ENCODE data around the gene PWWP2B.

The PWWP2B gene

GRCh38 chr10:132394936-132395703 lies 1.9 kb upstream of the PWWP2B start:
- no peak for DNase-seq (ENCODE audit: low spot score)

DNA sequence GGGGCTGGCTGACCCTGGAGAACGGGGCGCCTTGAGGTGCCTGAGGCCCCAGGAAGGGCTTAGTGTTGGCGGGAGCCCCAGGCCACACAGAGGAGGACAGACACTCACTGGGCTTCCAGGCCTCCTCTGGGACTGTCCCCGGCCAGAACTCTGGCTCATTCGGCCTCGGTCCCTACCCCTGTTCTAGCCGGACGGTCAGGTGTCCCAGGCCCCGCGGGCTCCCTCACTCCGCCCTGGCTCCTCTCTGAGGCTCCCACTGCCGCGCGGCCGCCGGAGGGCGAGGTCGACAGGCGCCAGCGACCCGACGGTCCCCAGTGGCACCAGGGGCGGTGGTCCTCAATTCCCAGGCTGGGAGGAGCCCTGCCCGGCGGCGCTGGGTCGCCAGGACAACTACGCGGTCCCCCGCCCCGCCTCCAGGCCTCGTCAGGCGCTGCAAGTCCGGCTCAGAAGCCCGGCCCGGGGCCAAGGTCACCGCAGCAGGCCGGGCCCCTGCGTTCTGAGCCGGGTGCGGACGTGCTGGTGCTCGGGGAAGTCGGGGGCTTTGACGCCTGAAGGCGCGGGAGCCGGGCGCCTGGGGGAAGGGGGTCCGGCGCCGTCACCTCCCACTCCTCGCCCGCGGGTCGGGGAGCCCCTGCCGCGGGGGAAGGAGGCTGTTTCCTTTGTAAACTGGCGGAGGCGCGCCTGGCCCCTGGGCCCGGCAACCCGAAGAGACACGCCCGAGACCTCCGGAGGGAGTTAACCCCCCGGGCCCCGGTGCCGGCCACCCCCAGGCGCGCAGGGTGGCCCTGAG lies 1.1 kb upstream of the PWWP2B start:
- no peak for DNase-seq (ENCODE audit: low spot score)

- DNase-seq (ENCODE audit: low spot score) = no peak
Observed at GRCh38 chr10:132396494-132397035, 435 bp upstream of the PWWP2B start.

DNA sequence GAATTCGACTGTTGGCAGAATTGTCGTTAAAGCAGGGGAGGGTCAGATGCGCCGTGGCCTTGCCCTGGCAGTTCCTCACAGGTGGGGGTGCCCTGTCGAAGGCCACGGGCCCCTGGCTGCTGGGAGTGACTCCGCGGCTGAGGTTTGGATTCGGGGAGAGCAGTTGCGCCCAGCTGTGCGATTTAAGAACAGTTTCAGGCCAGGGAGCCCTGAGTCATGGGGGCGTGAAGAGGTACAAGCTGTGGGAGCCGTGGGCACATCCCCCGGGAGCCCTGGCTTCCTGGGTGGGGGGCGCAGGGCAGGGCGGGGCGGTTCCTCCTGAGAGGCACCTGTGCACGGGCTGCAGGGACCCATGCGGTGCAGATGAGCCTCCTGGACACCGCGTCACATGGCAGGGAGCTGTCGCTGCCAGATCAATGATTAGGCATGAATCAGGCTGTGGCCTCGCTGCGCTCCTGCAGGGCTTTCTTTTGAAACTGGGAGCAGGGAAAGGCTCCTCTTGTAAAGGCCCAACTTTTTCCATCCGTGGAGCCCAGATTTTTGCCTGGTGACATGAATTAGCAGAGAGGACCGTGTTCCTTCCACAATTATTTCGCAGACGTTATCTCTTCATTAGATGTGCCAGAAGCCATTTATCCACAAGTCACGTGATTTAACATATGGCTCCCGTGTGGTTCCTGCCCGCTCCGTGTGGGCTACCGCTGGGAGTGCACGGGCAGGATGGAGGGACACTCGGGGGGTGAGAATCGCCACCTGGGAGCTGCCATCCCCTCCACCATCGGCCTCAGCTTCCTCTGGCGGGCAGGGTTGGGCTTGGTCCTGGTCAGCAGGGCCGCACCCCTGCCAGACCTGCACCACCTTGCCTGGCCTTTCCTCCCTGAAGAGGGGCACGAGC lies 918 bp downstream of the PWWP2B start:
- DNase-seq (ENCODE audit: low spot score) = peak; percentile 46

DNA sequence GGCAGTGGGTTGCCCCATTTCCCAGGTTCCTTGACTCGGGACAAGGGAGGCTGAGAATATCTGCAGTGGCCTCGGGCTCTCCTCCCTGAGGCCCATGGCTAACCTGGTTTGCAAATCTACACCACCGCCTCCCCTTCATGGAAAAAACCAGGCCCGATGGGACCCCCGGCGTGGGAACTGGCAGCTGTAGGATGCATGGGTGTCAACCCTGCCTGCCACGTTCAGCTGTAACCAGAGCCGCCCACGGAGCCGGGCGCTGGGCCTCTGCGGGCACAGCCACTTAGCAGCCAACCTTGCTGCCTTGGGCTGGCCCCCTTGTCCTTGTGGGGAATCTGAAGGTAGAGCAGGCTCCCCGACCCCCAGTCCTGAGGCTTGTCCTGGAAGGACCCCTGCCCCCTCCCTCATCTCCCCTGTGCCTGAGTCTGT lies 1.6 kb downstream of the PWWP2B start:
- no peak for DNase-seq (ENCODE audit: low spot score)

DNA sequence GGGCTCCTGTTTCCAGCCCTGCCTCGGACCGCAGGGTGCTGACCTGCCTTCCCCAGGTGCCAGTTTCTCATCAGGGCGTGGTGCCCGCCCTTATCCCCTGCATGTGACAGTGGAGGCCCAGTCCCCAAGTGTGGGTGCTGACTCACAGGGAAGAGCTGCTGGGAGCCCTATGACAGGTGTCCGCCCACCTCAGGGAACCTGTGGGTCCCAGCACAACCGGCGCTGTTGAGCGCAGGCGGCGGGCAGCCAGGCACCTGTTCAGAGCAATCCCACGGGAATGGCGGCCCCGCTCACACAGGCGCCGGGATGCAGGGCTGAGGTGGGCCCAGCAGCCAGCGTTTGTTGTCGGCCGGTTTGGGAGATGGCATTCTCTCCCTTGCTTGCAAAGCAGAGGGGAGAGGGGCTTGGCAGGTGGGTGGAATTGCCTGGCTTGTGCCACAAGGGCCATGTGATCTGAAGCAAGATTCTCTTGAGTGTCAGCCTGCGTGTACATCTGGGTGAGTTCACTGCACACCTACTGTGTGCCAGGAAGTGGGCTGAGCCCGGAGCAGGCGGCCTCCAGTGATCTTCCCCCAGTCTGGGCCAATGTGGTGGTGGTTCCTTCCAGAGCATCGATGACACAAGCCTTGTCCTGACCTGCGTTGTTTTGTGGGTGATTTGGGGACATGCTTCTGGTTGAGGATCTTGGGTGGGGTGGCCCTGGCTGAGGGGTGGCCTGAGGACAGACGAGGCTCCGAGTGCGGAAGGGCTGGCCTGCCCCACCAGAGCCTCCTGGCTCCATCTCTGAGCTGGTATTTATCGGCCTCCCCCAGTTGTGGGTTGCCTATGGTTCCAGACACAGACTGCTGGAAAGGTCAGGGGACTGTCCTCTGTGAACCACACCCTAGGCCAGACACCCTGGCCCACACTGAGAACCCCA lies 2.4 kb downstream of the PWWP2B start:
- DNase-seq (ENCODE audit: low spot score) = no peak

- DNase-seq (ENCODE audit: low spot score) = no peak
Observed at GRCh38 chr10:132400041-132400546, 3.1 kb downstream of the PWWP2B start.

DNA sequence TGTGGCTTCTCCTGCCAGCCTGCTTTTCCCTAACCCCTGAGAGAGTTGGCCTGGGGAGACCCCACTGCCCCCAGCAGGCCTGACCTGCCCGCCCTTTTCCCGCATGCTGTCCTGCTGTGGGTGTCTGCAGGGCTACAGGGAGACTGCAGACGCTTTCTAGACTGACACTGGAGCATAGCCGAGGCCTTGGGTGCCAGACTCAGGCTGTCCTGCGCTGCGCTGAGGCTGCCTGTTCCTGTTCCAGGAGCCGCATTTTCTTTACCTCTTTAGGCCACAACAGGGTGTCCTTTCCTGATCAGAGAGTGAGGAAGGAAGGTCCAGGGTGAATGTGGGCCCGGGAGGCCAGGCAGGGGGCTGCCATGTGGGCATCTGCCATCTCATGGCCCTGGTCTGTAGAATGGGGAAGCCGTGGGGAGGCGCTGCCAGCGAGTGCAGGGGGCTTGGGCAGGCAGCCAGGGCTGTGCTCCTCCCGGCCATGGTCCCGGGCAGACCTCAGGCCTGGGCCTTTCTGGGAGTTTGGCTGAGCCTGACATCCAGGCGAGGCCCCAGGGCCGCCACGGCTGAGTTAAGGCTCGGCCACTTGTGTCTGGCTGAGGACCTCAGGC lies 3.6 kb downstream of the PWWP2B start:
- no peak for DNase-seq (ENCODE audit: low spot score)

GRCh38 chr10:132401401-132402118 lies 4.6 kb downstream of the PWWP2B start:
- DNase-seq (ENCODE audit: low spot score) = no peak

- no peak for DNase-seq (ENCODE audit: low spot score)
Observed at GRCh38 chr10:132402781-132403241, 5.8 kb downstream of the PWWP2B start.

DNA sequence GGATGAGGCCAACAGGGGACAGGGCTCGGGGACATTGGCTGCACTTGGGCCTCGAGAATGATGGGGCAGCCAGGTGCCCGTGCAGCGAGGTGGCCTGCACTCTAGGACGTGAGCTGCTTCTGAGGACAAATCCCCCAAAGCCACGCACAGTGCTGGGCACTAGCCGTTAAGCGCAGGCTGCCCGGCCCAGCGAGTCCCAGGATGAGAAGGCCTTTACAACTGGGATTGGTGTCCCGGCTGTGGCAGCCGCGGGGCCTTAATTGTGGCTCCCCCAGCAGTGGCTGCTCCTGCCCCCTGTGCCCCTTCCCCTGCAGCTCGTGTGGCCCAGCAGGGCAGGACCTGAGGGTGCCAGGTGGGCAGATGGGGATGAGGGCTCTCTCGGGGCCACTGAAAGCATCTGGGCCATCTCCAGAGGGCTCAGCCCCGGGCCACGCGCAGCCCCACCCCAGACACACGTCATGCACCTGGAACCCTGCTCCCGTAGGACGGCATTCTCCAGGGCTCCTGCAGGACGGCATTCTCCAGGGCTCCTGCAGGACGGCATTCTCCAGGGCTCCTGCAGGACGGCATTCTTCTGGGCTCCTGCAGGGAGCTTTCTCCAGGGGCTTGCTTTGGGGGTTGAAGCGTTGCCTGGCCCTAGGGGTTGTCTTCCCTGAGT lies 6.6 kb downstream of the PWWP2B start:
- DNase-seq (ENCODE audit: low spot score) = no peak

GRCh38 chr10:132404169-132404880 lies 7.3 kb downstream of the PWWP2B start:
- DNase-seq (ENCODE audit: low spot score) = no peak

DNA sequence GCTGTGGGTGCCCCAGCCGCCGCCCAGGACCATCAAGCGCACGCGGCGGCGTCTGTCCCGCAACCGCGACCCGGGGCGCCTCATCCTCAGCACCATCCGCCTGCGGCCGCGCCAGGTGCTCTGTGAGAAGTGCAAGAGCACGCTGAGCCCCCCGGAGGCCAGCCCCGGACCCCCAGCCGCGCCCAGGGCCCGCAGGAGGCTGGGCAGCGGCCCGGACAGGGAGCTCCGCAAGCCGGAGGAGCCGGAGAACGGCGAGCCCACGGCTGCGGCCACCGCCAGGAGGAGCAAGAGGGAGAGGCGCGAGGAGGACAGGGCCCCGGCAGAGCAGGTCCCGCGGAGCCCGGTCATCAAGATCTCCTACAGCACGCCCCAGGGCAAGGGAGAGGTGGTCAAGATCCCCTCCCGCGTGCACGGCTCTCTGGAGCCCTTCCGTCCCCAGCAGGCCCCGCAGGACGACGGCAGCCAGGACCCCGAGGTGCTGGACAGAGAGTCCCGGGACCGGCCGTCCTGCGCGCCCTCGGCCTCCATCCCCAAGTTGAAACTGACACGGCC lies 8.0 kb downstream of the PWWP2B start:
- DNase-seq (ENCODE audit: low spot score) = no peak

GRCh38 chr10:132405463-132405991 lies 8.5 kb downstream of the PWWP2B start:
- DNase-seq (ENCODE audit: low spot score) = no peak

- no peak for DNase-seq (ENCODE audit: low spot score)
Observed at GRCh38 chr10:132406181-132406580, 9.2 kb downstream of the PWWP2B start.

- DNase-seq (ENCODE audit: low spot score) = no peak
Observed at GRCh38 chr10:132406750-132407149, 9.8 kb downstream of the PWWP2B start.

- DNase-seq (ENCODE audit: low spot score) = no peak
Observed at GRCh38 chr10:132407243-132407746, 10.3 kb downstream of the PWWP2B start.
